ENCODE measurements around the gene EPB41L2. TPM values are rescaled to one million over a fixed set of nuclear protein-coding genes. Genes with fewer than 3 reads are reported as not detected.
"Not testable (repeated sequence)": the region's sequence is repeated elsewhere in the genome, so short reads cannot be mapped to it uniquely, and the experiment has no call there.

EPB41L2 gene
- total RNA-seq, 1 donor from 2014 or later: 30.8 TPM

GRCh38 chr6:130815200-130816071, 247.6 kb downstream of the EPB41L2 start:
- intact Hi-C loops (cut with micrococcal nuclease): no loop called here

GRCh38 chr6:130814506-130814905, 248.5 kb downstream of the EPB41L2 start:
- intact Hi-C loops (cut with micrococcal nuclease): no loop called here

GRCh38 chr6:130811932-130812331, 251.1 kb downstream of the EPB41L2 start:
- intact Hi-C loops (cut with micrococcal nuclease): no loop called here

- intact Hi-C loops (cut with micrococcal nuclease): no loop called here
Observed at GRCh38 chr6:130810307-130811030, 252.6 kb downstream of the EPB41L2 start.

- intact Hi-C loops (cut with micrococcal nuclease): not testable (repeated sequence)
Observed at GRCh38 chr6:130801368-130801767, 261.7 kb downstream of the EPB41L2 start.

GRCh38 chr6:130797061-130797460, 266.0 kb downstream of the EPB41L2 start:
- intact Hi-C loops (cut with micrococcal nuclease): no loop called here

- intact Hi-C loops (cut with micrococcal nuclease): no loop called here
Observed at GRCh38 chr6:130796313-130796905, 266.6 kb downstream of the EPB41L2 start.

- intact Hi-C loops (cut with micrococcal nuclease): no loop called here
Observed at GRCh38 chr6:130794738-130795137, 268.3 kb downstream of the EPB41L2 start.

- intact Hi-C loops (cut with micrococcal nuclease): no loop called here
Observed at GRCh38 chr6:130794010-130794697, 268.9 kb downstream of the EPB41L2 start.

Other genes starting within 250 kb of the EPB41L2 start
- not detected in 2 replicates for gene SMLR1, start 235.8 kb downstream of the EPB41L2 start, total RNA-seq
- 6.1 and 6.3 TPM in 2 replicates for gene AKAP7, start 72.2 kb upstream of the EPB41L2 start, total RNA-seq